Stimulated activated naive CD4-positive, alpha-beta T cell treated with Interleukin-2 at 50 U/mL for 16 hours (primary cell): ENCODE measurements around the gene RASSF4.

Experiments used
- DNase-seq: peaks from one replicate; lab custom pipeline; 2025; lab: John Stamatoyannopoulos, UW

Gene RASSF4

GRCh38 chr10:44948642-44949041 lies 11.0 kb upstream of the RASSF4 start:
- no peak for DNase-seq

GRCh38 chr10:44949127-44949802 lies 10.3 kb upstream of the RASSF4 start:
- no peak for DNase-seq

GRCh38 chr10:44949915-44950314 lies 9.7 kb upstream of the RASSF4 start:
- DNase-seq: no peak

GRCh38 chr10:44950326-44951225 lies 9.0 kb upstream of the RASSF4 start:
- no peak for DNase-seq

DNA sequence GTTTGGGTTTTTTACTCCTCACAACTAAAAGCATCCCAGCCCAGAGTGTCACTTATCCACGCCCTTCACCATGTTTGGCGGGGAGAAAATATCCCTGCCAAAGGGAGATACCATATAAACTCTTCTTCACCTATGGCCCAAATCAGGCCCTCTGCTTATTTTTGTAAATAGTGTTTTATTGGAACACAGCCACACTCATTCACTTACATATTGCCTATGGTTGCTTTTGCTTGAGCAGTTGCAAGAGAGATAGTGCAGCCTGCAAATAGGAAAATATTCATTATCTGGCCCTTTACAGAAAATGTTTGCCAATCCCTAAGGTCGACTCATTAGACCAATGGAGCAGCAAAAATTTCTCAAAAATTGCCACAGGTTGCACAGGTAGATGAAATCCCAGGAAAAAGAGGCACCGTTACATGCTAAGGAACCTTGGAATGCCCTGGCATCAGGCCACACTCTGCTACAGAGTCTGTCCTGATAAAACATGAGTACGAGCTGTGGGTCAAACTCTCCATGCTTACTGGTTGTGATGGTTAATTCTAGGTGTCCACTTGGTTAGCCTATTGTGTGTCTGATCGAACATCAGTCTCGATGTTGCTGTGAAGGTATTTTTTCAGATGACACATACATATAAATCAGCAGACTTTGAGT lies 7.9 kb upstream of the RASSF4 start:
- no peak for DNase-seq

DNA sequence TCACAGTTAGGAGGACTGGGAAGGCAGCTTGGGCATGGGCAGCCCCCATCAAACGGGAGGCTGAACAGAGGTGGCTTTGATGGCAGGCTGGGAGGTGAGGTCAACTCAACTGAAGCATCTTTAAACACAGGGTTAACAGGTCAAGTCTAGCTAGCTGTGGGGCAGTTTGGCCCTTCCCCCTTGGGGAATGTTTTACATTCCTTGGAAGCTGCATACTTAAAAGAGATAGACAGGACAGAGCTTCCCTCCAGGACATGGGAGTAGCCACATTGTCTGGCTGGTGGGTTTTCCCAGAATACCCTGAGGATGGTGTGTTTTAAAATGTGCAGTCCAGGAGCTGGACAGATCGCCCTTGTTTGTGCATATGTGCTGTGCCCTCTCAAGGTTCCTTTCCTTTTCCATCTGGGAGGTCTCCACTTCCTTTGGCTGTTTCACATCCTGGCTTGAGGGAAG lies 6.8 kb upstream of the RASSF4 start:
- no peak for DNase-seq

- no peak for DNase-seq
Observed at GRCh38 chr10:44954042-44954441, 5.6 kb upstream of the RASSF4 start.

DNA sequence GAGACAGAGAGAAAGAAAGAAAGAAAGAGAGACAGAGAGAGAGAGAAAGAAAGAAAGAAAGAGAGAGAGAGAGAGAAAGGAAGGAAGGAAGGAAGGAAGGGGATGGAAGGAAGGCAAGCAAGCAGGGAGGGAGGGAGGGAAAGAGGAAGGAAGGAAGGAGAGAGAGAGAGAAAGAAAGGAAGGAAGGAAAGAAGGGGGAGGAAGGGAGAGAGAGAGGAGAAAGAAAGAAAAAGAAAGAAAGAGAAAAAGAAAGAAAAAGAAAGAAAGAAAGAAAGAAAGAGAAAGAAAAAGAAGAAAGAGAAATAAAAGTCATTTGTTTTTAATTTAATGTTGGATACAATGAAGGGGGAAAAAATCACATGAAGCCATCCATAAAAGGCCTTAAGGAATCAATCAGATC lies 4.6 kb upstream of the RASSF4 start:
- DNase-seq: no peak

GRCh38 chr10:44955413-44956070 lies 4.1 kb upstream of the RASSF4 start:
- no peak for DNase-seq

DNA sequence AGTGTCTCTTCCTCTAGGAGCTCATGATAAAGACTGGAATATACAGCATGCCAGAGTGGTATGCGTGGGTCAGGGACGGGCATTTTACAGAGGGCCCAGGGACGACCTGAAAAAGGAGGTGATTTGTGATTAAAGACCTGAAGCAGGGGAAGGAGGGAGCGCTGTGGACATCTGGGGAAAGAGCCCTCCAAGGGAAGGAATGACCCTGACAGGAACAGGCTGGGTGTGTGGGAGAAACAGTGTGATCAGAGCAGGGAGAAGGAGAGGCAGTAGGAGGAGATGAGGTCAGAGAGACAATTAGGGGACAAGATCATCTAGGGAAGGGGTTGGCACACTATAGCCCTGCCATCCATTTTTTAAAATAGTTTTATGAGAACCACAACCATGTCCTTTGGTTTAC lies 3.4 kb upstream of the RASSF4 start:
- DNase-seq: no peak

GRCh38 chr10:44956717-44957706 lies 2.6 kb upstream of the RASSF4 start:
- DNase-seq: no peak

- DNase-seq: no peak
Observed at GRCh38 chr10:44958196-44958897, 1.3 kb upstream of the RASSF4 start.

- no peak for DNase-seq
Observed at GRCh38 chr10:44958898-44959246, 730 bp upstream of the RASSF4 start.

DNA sequence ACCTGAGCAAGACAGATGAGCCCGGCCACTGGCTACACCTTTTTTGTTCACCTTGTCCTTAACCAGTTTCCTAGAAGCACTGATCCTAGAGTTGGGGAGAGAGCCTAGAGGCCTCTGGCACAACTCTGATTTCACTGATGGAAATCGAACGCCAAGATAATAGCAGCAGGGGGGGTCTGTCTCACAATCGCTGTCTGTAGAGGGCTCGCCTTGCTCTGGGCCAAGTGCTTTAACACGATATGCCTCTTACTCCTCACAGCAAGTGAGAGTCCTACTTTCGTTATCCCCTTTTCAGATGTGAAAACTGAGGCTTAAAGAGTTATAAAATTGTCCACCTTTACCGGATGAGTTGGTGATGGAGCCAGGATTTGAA lies 472 bp downstream of the RASSF4 start:
- no peak for DNase-seq

DNA sequence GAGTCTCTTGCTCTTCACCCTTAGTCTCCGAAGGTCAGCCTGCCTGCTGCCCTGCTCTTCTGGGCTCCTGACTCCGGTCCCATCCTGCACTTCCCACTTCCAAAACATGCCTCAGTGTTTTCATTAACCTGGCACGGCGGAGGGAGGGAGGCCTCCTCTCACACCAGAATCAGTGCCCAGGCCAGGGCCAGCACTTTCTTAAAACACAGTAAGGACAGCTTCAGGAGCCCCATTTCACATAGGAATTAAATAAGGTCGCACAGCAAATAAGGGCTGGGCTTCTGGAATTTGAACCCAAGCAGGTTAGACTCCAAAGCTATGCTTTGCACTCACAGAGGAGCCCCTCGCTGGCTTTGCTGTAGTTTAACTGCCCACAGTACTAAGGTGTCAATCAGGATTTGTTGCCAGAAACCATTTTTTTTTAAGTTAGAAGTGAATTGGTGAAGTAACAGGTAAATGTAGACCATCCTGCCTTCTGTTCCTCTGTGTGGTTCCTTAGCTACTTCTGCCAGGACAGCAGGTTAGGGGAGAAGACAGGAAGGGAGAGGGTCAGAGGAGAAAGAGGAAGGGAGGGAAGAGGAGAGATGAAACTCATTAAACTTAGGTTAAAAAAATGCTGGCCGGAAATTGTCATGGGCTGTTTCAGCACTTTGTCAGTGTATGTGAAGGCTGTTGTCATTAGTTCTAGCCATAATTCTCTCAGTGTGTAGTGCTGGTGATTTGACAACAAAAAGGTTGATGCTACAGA lies 1.1 kb downstream of the RASSF4 start:
- DNase-seq: no peak

GRCh38 chr10:44961230-44961571 lies 1.6 kb downstream of the RASSF4 start:
- DNase-seq: no peak

DNA sequence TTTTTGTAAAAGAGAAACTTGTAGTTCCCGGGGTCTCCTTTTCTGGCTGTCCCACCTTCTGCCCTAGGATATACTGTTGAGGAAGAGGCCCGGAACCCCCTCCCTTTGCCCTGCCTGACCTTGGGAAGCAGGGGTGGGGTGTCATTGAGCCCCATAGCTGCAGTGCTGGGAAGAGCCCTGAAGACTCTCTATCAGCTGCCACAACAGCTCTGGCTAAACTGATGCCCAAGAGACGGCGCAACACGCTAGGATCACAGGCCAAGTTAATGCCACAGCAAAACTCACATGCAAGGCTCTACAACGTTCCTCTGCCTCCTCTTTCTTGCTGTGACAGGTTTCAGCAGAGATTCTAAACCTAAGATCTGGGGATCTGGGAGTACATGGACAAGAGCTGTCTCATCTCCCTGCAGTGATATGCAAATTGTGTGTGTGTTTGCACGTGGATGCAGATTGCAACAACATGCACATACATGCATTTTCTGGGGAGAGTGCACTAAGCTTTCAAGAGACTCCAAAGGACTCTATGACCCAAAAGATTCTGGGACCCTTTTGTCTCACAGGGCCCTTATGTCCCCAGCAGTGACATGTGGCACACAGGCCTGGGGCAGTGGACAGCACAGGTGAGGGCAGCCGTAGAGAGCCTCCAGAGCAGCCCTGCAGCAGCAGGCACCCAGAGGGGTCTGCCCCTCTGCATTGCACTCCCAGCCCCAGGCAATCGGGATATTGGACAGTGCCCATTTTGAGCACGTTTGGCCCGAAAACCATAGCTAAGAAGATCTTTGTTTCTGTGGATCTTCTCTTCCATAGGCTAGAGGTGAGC lies 2.5 kb downstream of the RASSF4 start:
- DNase-seq: no peak

DNA sequence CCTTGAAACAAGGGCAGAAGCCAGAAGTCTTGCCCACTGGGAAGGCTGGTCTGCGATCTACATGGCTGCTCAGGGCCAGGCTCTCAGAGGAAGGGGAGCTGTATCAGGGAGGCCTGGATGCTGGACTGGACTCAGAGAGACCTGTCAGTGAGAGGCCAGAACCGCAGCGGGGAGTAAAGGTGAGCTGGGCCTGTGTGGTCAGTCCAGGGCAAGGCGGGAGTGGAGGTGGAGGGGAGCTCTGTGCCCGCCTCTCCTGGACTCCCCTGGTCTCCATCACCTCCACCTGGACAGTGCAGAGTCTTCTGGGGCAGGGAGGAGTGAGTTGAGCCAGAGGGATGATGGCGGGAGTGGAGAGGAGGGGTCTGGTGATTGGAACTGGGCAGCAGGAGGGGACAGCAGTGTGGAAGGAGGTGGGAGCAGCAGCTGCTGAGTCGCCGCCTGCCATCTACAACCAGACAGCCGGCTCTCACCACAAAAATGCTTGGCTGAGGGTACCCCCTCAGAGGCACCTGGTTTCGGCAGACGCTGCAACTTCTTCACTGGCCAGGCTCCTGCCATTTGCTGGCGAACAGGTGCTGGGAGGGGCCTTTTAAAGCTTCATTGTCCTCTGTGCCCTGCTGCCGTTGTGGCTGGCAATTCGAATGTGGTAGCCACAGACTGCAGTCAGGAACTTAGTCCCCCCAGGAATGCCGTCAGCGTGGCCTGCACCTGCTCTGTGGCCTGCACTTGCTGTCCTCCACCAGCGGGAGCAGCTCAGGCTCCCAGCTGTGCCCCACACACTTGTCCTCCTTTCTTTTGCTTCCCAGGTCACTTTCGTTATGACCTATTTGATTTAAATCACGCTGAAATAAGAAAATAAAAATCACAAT lies 3.5 kb downstream of the RASSF4 start:
- no peak for DNase-seq
